GM23338 (cell line): ENCODE measurements around the gene FAM43A. TPM values are rescaled to one million over a fixed set of nuclear protein-coding genes. Genes with fewer than 3 reads are reported as not detected.

Source experiments
- CREB1 ChIP-seq: fragments of 250-450 bp; sonication (Bioruptor Pico); IDR thresholded peaks from 2 replicates; pipeline ENCODE4 v1.5.0; 2020; ENCODE audit warnings: low read depth, mild to moderate bottlenecking, moderate library complexity
- ETS1 ChIP-seq: IDR thresholded peaks from 2 replicates; pipeline ENCODE4 v1.6.1; 2016; ENCODE audit warnings: antibody characterized with exemption
- EZH2phosphoT487 ChIP-seq: fragments of 200-600 bp; sonication (generic); IDR thresholded peaks from one replicate; pipeline ENCODE4 v1.8.1; 2018; ENCODE audit warnings: antibody characterized with exemption; ENCODE audit not compliant: unreplicated experiment
- POLR2AphosphoS5 ChIP-seq: IDR thresholded peaks from 2 replicates; pipeline ENCODE4 v1.6.1; 2016; ENCODE audit warnings: antibody characterized with exemption, low read depth
- REST ChIP-seq: IDR thresholded peaks from one replicate; pipeline ENCODE4 v1.6.1; 2018; ENCODE audit warnings: antibody characterized with exemption; ENCODE audit not compliant: unreplicated experiment
- polyA plus RNA-seq: library from polyadenylated mRNA; unstranded; fragments of >200 nt; fragmentation: Nextera tagmentation; extraction: Ambion mirVana; gene quantifications from 2 replicates; pipeline ENCODE4 v1.2.1, GENCODE V29; 2016
- small RNA-seq: library from RNA; depleted of rRNA; stranded (forward); fragments of <200 nt; gene quantifications from one replicate; pipeline ENCODE3, GENCODE V24; 2014; ENCODE audit warnings: low replicate concordance
- total RNA-seq: library from RNA; depleted of rRNA; stranded (reverse); fragments of >200 nt; shearing (Covaris generic); gene quantifications from 2 replicates; pipeline ENCODE4 v1.2.3, GENCODE V29; 2014; rRNA removed
- TF ChIP-seq, protein P1 (sequence below), 2 experiments: fragments of 200-600 bp in 1 of 2; sonication (generic) in 1 of 2; conservative IDR thresholded peaks; 2 replicates each; pipeline versions ENCODE4 v1.5.1 to v1.6.1; 2016 to 2017; ENCODE audit warnings: antibody characterized with exemption in 2 of 2, low read depth in 2 of 2, mild to moderate bottlenecking in 2 of 2, moderate library complexity in 1 of 2

FAM43A gene
- total and polyA plus RNA-seq, 2 experiments from 2014 or later, result 2.4 to 6.4 TPM

DNA sequence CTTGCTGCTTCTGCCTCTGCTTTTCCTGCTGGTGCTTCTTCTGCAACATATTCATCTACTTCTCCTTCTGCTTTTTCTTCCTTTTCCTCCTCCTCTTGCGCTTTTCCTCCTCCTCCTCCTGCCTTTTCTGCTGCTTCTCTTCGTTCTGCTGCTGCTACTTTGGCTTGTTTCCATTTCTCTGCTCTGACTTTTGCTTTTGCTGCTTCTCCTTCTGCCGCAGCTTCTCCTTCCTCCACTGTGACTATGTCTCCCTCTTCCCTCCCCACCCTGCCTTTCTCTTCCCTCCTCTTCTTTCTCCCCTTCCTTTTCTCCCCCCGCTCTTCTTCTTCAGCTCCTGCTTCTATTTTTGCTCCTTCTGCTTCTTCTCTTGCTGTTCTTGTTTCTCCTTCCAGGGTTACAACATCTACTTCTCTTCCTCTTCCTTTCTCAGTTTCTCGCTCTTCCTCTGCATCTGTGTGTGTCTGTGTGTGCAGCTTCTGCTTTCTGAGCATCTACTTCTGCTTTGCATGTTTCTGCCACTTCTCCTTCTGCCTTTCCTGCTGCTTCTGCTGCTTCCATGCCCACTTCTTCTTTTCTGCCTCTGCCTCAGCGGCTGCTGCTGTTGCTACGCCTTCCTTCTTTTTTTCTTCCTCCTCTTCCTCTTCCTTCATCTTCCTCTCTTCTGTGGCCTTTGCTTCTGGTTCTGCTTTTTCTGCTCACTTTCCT lies 51.4 kb downstream of the FAM43A start (continued):
- TF ChIP-seq, protein P1, sequence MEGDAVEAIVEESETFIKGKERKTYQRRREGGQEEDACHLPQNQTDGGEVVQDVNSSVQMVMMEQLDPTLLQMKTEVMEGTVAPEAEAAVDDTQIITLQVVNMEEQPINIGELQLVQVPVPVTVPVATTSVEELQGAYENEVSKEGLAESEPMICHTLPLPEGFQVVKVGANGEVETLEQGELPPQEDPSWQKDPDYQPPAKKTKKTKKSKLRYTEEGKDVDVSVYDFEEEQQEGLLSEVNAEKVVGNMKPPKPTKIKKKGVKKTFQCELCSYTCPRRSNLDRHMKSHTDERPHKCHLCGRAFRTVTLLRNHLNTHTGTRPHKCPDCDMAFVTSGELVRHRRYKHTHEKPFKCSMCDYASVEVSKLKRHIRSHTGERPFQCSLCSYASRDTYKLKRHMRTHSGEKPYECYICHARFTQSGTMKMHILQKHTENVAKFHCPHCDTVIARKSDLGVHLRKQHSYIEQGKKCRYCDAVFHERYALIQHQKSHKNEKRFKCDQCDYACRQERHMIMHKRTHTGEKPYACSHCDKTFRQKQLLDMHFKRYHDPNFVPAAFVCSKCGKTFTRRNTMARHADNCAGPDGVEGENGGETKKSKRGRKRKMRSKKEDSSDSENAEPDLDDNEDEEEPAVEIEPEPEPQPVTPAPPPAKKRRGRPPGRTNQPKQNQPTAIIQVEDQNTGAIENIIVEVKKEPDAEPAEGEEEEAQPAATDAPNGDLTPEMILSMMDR (conservative IDR thresholded peaks at IDR 0.05; ENCODE audit: low read depth in 2 of 2), result no peak
- TF ChIP-seq REST, result no peak
- no peak for TF ChIP-seq POLR2AphosphoS5
- no peak for TF ChIP-seq ETS1
- no peak for TF ChIP-seq EZH2phosphoT487
- TF ChIP-seq CREB1, result no peak

Small RNAs within 50 kb of the gene (small RNA-seq; reads per million reads assigned to genes)
- gene AC046143.2, result not detected

Other genes with a start within 250 kb of the FAM43A start
- 164 and 202 TPM in 2 replicates for gene ATP13A3, start 198.9 kb upstream of the FAM43A start, total RNA-seq
- 17.2 and 20.0 TPM in 2 replicates for gene ATP13A3, start 198.9 kb upstream of the FAM43A start, polyA plus RNA-seq
- gene TMEM44, start 52.5 kb upstream of the FAM43A start, total RNA-seq, result 10.5 and 11.3 TPM in 2 replicates
- gene TMEM44, start 52.5 kb upstream of the FAM43A start, polyA plus RNA-seq, result 9.4 and 10.0 TPM in 2 replicates
- 44.5 and 57.1 TPM in 2 replicates for gene LSG1, start 13.7 kb upstream of the FAM43A start, total RNA-seq
- 43.0 and 49.2 TPM in 2 replicates for gene LSG1, start 13.7 kb upstream of the FAM43A start, polyA plus RNA-seq